ENCODE data around the gene FAM170B. TPM values are rescaled to one million over a fixed set of nuclear protein-coding genes. Genes with fewer than 3 reads are reported as not detected.

Gene FAM170B
- total and polyA plus RNA-seq, 2 of the 4 experiments (the other 2 are of a cell fraction): not detected

DNA sequence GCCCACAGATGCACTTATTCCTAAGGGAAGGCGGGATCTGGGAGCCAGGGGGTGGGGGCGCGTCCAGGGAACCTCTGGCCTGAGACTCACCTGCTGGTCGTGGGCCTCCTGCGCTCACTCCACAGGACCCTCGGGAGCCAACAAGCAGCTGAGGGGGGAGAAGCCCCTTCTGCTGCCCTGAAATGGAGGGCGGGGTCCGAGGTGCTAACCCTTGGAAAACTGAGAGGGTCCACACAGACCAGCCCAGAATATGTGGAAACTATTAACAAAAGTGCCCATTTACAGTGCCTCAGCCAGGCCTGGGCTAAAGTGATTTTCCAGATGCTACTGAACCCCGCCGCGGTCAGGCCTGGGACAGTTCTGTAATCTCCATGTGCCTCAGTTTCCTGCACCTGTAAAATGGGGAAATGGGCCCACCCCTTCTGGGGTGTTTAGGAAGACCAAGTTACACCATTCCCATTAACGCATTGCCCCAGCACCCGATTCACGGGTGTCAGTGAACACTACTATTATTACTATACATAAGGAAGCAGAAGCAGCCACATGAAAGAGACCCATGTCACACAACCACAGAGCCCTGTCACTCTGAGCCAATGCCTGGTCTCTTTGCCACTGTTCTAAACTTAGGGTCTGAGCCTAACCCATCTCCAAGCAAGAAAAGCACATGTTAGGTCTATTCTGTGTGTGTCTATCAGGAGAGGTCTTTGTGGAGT lies 17.9 kb downstream of the FAM170B start:
- H3K79me1 ChIP-seq (ENCODE audit: low read depth in 1 of 2, low read length in 2 of 2): peaks cover 0 to 35% of the 10 kb centered on the region in 2 experiments; a peak in 3 of 4 replicates
- H3K14ac ChIP-seq (replicated peaks; ENCODE audit: low read depth, low read length): no peak overlapping the region
- H3K4ac ChIP-seq (ENCODE audit: low read depth, low read length): 0 out of 2 replicates have a peak overlapping the region, but pooled peaks have one; percentile 64
- H3K9me3 ChIP-seq (ENCODE audit: control insufficient read depth, insufficient read depth, low read length): no peaks in the 10 kb centered on the region
- peak overlapping the region; percentile 52; the same call in 1 of the 2 replicates for H2BK120ac ChIP-seq (ENCODE audit: low read depth, low read length)
- H3K27me3 ChIP-seq (ENCODE audit: control insufficient read depth, insufficient read depth, low read length): peaks cover 2% of the 10 kb centered on the region
- CTCF ChIA-PET: no interaction called here
- H3K9ac ChIP-seq (ENCODE audit: low read depth, low read length): peak overlapping the region; percentile 40
- H3K27ac ChIP-seq (ENCODE audit: insufficient read depth, low read length): peak overlapping the region; percentile 7; the same call in 1 of the 2 replicates
- peaks cover 4% of the 10 kb centered on the region; the same call in 1 of the 2 replicates for H3K9me1 ChIP-seq (ENCODE audit: insufficient read depth, low read length)
- H4K8ac ChIP-seq (ENCODE audit: low read depth in 2 of 2, low read length in 2 of 2): peak overlapping the region in 1 of 2 experiments; percentile 44; a peak in 1 of 4 replicates
- peaks cover 6% of the 10 kb centered on the region; the same call in 1 of the 2 replicates for H4K20me1 ChIP-seq (ENCODE audit: insufficient read depth, low read length)
- peak overlapping the region; percentile 63; the same call in 1 of the 2 replicates for H3K18ac ChIP-seq (ENCODE audit: low read depth, low read length)
- peaks cover 16% of the 10 kb centered on the region; the same call in 1 of the 2 replicates for H3K4me1 ChIP-seq (ENCODE audit: control insufficient read depth, insufficient read depth, low read length)
- H3K56ac ChIP-seq (ENCODE audit: extremely low read depth, insufficient read depth, low read length): no peak overlapping the region
- no peak for TF ChIP-seq ELK1 (IDR thresholded peaks at IDR 0.05; ENCODE audit: borderline replicate concordance, low read depth, low read length)
- TF ChIP-seq RFX5 (IDR thresholded peaks at IDR 0.05; ENCODE audit: low read depth, low read length): no peak
- no peak for TF ChIP-seq BHLHE40 (IDR thresholded peaks at IDR 0.05; ENCODE audit: low read depth, low read length)
- TF ChIP-seq MAZ (IDR thresholded peaks at IDR 0.05; ENCODE audit: borderline replicate concordance, low read depth, low read length): no peak
- H2BK5ac ChIP-seq (ENCODE audit: low read depth, low read length, poor library complexity, severe bottlenecking): no peak overlapping the region
- H3K4me2 ChIP-seq (ENCODE audit: low read depth, low read length): peak overlapping the region; percentile 92
- H3K23ac ChIP-seq (ENCODE audit: low read depth, low read length): no peak overlapping the region
- intact Hi-C loops (cut with micrococcal nuclease): loop anchor here (2.0 to 10.0 kb wide), 2 partner anchors 135 to 179 kb away; partner anchors contain the start of gene C10orf71
- H2AK9ac ChIP-seq (replicated peaks; ENCODE audit: low read depth, low read length, poor library complexity): peak overlapping the region; percentile 80
- DNase-seq: no peak
- no peak overlapping the region for H2BK20ac ChIP-seq (ENCODE audit: low read depth, low read length)
- peak overlapping the region; percentile 66 for H3K4me3 ChIP-seq (ENCODE audit: insufficient read depth, low read depth, low read length)
- no peak overlapping the region for H2BK15ac ChIP-seq (ENCODE audit: low read depth, low read length)
- H4K91ac ChIP-seq (ENCODE audit: insufficient read depth, low read depth, low read length): no peak overlapping the region; the same call in 1 of the 2 replicates
- dilution Hi-C loops (cut with HindIII; ENCODE audit: low sequenced_read_pairs, unreplicated experiment): no loop called here
- no peaks in the 10 kb centered on the region; the same call in 1 of the 2 replicates for H3K36me3 ChIP-seq (ENCODE audit: control insufficient read depth, insufficient read depth, low read length)
- no peak for ATAC-seq (ENCODE audit: low read depth)
- peak overlapping the region; percentile 88 for H4K5ac ChIP-seq (ENCODE audit: low read depth, low read length)
- POLR2A ChIA-PET (ENCODE audit: unreplicated experiment): no interaction called here
- WGBS, 2 experiments (ENCODE audit: extremely low coverage in 2 of 2, insufficient read length in 1 of 2): 100% methylated on average over 3 of the region's 14 CpGs; no CpG with 5 or more reads in 1 of the 2 experiments
- H2AK5ac ChIP-seq (ENCODE audit: low read depth, low read length): peak overlapping the region; percentile 43; the same call in 1 of the 2 replicates
- in situ Hi-C loops (cut with MboI; ENCODE audit: low sequenced_read_pairs): no loop called here
- peak overlapping the region; percentile 85 for H2AFZ ChIP-seq (replicated peaks; ENCODE audit: low read length, poor library complexity)
- BruUV-seq (replicated peaks): no TSS peak

Data from IMR-90 (cell line).